HG02885 (cell line): Measurements from ENCODE around the gene CACNB2.

Experiments
- ATAC-seq: cut with Tn5 transposase; IDR thresholded peaks from one replicate; pipeline ENCODE4 v1.9.1; 2021; ENCODE audit warnings: mild to moderate bottlenecking; ENCODE audit not compliant: unreplicated experiment, poor library complexity

Gene CACNB2

GRCh38 chr10:18271491-18271890 is 131.3 kb downstream of the CACNB2 start:
- ATAC-seq, result no peak

GRCh38 chr10:18273039-18273438 is 132.8 kb downstream of the CACNB2 start:
- ATAC-seq, result no peak

- no peak for ATAC-seq
These were observed 138.0 kb downstream of the CACNB2 start for GRCh38 chr10:18278181-18278580.

GRCh38 chr10:18279173-18279572 is 138.9 kb downstream of the CACNB2 start:
- no peak for ATAC-seq

- no peak for ATAC-seq
These were observed 141.9 kb downstream of the CACNB2 start for GRCh38 chr10:18282094-18282493.

DNA sequence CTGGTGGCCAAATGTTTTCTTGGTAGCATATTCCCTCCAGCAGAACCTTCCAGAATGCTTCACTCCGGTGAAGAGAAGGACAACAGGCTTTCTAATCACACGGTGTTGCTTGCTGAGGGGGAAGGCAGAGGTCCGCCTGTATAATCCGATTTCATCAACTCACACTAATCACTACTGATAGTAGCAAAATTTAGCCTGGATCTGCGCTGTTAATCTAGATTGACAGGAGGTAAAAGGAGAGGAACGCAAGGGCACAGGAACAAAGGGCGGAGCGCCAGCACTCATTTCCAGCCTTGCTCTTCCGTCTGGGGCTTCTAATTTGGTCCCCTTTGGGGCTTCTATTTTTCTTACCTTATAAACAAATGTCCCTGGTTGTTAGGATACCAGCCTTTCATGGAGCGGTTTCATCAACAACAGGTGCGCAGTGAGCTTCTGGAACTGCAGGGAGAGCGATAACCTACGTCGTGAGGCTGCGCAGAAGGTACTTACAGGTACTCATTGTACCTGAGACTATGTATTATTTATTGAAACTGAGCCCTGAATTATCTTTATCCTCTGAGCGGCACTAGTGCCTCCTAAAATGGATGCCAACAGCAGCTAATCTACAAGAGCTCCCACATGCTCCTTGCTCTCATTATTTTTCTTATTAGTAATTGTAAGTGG is 150.6 kb downstream of the CACNB2 start:
- no peak for ATAC-seq

DNA sequence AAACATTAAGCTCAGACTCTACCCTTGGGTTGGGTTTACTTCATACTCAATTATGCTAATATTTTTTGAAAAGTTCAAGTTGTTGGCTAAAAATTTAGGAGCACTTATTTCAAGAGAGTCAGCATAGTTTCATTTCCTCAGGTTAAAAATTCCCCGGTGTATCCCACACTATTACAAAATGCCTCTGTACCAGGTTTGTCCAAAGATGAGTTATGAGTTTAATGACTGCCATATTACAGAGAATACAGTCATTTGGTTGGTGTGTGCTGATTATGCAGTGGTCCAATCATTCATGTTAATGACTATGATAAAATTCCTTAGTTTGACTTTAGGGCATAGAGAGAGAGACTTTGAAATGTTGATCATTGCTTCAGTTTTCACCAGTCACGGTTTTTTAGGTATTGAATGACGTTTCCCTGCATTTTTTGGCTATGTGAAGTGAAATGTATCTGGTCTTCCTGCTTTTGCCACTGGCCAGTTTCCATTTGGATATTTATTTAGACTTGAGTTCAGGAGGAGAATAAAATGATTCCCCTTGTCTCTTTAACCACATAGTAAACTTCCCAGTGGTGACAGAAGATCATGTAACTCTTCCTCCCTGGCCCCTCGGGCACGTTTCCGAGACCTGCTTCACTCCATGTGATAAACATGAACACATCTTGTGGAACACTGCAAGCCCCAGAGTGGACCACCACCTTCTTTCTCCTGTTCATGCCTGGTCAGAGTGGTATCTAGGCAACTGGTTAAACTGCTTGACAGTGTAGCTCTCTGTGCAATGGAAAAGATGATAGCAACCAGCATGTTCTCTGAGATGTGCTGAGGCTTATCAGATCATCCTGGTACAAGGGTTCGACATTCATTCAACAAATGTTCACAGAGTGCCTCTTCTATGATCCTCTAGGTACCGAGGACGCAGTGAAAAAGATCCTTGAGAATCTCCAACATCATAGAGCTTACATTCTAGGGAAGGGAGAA is 153.6 kb downstream of the CACNB2 start:
- ATAC-seq, result peak; percentile 61

DNA sequence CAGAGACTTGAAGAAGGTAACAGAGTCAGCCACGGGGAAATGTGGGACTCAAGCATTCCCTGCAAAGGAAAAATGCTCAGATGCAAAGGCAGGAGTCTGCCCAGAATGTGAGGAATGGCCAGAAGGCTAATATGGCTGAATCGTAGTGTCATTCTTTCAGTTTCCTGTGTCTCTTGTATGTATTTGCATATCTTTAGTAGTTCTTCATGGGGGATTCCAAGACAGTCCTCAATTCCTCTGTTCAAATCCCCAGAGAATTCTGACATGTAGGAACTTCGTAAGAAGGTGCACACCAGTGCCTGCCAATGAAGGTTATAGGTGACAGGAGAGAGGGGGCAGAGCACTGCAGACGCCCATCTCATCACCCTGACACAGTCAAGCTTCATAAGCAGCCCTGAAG is 154.4 kb downstream of the CACNB2 start:
- ATAC-seq, result no peak

- ATAC-seq, result no peak
These were observed 157.4 kb downstream of the CACNB2 start for GRCh38 chr10:18297659-18298058.

DNA sequence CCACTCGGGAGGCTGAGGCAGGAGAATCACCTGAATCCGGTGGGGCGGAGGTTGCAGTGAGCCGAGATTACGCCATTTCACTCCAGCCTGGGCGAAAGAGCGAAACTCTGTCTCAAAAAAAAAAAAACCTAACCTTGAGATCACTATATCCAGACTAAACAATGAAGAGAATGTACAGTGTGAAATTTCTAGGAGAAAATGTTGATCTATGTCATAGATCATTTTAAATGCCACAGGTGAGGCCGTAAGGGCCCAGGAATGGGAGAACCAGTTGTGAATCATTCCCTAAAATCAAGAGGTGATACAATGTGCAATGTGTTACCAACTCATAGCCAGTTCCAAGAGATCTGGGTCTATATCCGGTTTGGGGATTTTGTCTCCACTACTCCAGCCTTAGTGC is 158.0 kb downstream of the CACNB2 start:
- ATAC-seq, result no peak

GRCh38 chr10:18303851-18304801 is 163.9 kb downstream of the CACNB2 start:
- no peak for ATAC-seq

DNA sequence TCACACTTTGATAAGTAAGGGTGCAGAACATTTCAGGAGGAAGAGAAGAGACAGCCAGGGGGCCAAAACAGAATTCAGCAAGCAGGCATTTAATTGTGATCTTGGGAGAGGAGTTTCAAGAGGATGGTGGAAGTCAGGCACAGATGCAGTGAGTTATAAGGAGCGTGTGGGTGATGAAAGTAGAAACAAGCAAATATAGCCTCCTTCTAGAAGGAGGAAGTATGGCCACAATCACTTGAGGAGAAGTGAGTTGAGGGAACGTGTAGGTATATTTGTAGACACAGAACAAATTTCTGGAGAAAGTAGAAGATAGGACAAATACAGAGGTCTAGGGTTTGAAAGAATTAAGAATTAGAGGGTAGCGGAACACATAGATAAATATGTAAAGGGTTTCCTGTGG is 165.8 kb downstream of the CACNB2 start:
- ATAC-seq, result no peak

DNA sequence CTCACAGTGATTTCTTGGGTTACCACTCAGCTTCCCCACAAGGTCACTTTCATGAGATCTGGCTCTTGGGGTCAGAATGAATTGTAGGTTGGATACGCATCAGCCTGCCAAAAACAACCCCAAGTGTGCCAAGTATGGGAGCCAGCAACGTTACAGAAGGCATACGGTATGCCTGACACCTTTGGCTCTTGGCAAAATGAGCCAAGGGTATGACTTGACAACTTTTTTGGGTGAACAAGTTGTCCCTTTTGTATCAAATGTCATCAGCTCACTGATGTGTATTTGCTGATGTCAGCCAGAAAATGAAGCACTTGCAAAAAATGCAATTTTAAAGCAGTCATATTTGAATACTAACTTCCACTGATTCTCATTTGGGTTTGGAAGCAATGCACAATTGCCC is 168.4 kb downstream of the CACNB2 start:
- no peak for ATAC-seq

DNA sequence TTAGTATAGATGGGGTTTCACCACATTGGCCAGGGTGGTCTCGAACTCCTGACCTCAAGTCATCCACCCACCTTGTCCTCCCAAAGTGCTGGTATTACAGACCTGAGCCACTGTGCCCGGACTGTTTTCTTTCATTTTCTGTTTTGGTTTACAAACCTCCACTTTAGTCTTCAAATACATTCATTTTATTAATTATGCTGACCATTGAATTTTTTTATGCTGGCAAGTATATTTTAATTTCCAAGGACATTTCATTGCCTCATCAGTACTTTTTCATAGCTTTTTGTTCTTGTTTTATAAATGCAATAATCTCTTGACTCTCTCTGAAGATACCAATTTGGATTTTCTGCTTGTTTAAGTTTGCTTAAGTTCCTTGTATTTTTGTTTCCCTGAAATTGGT is 170.5 kb downstream of the CACNB2 start:
- ATAC-seq, result no peak

DNA sequence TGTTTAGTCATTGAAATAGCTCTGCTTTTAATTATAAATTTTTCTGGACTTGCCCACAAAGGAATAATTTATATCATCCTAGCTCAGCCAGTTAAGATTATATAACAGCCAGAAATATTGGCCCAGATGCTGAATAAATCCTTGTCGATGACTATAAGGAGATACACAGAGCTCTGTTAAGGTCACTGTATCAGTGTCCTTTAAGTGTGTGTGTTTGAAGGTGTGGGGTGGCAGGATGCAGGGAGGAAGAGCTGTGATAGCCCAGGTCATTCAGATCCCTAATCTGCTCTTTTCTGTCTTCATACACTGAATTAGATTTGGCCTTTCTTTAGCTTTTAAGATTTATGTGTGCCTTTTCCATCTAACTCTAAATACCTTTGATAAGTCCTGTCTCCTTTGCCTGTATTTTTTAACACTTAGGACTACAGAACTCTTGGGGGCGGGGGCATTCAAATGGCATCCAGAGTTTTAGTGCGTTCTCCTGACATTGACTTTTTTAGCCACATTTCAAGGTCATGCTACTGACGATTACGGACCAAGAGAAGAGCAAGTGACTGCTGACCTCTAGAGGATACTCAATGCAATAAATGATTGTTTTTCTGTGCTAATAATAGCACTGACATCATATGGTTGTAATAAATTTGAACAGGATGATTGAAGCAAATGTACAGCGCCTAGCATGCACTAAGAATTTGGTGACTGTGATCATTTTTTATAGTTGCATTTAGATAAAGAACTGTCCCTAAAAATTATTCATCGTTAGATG is 172.3 kb downstream of the CACNB2 start:
- peak; percentile 89 for ATAC-seq

- no peak for ATAC-seq
These were observed 172.9 kb downstream of the CACNB2 start for GRCh38 chr10:18313140-18313530.

DNA sequence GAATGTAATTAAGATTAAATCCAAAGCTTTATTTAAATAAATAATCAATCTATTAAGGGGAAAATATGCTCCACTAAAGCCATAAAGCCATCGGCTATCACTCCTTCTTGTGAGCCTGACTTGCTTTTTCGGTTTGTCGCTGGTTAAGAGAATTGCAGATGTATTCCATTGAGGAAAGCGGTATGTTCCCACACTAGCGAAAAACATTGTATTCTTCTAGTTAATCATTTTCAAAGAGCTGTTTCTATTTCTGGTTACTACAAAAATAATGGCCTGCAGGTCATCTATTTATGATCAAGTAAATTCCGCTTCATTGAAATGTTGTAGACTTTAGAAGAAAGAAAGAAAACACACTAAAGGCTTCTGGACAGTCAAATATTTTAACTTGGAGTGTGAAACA is 173.4 kb downstream of the CACNB2 start:
- ATAC-seq, result no peak

GRCh38 chr10:18319628-18320027 is 179.4 kb downstream of the CACNB2 start:
- no peak for ATAC-seq

DNA sequence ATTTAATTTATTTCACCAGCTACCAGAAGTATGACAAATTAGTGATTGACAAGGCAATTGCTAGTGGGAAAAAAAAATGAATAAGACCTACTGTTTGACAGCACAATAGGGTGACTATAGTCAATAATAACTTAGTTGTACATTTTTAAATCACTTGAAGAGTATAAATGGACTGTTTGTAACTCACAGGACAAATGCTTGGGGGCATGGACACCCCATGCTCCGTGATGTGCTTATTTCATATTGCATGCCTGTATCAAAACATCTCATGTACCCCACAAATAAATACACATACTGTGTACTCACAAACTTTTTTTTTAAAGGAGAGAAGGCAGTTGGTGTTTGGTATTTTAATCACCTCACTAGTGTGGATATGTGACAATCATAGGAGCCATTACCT is 181.1 kb downstream of the CACNB2 start:
- no peak for ATAC-seq

DNA sequence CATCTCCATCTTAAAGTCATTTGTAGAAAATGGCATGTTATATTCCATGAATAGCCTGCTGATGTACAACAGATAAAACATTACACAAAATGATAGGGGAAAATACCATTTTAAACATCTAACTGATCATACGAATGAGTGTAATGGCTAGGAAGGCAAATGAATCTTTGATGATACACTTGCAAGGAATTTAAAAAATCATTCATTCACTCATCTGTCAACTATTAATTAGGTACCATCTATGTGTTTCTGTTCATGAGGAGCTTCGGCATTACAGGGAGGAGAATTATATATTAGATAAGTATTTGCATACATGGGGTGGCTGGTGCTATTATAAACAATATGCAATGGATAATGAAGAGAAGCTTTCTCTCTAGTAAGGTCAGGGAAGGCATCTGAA is 183.7 kb downstream of the CACNB2 start:
- no peak for ATAC-seq
